Smooth muscle cell (in vitro differentiated cells): ENCODE results near the gene MAPKBP1. TPM values are rescaled to one million over a fixed set of nuclear protein-coding genes. Genes with fewer than 3 reads are reported as not detected.

Experiments used
- DNase-seq: peaks from one replicate; lab custom pipeline; 2025; ENCODE audit not compliant: unreplicated experiment; lab: John Stamatoyannopoulos, UW
- H2AFZ ChIP-seq: fragments of 200-600 bp; sonication (generic); 2 replicates; pipeline ENCODE4 v1.6.0; 2016; ENCODE audit warnings: antibody characterized with exemption, low read depth, mild to moderate bottlenecking
- H3F3A ChIP-seq: fragments of 200-600 bp; sonication (generic); 2 replicates; pipeline ENCODE4 v1.6.0; 2017; ENCODE audit warnings: antibody characterized with exemption, low read depth
- H3K27ac ChIP-seq: fragments of 200-600 bp; sonication (generic); 2 replicates; pipeline ENCODE4 v1.5.1; 2016; ENCODE audit warnings: low read depth, mild to moderate bottlenecking
- H3K27me3 ChIP-seq: fragments of 200-600 bp; sonication (generic); 2 replicates; pipeline ENCODE4 v1.6.1; 2016; ENCODE audit warnings: low read depth, mild to moderate bottlenecking
- H3K36me3 ChIP-seq: fragments of 200-600 bp; sonication (generic); 2 replicates; pipeline ENCODE4 v1.5.1; 2016; ENCODE audit warnings: low read depth
- H3K4me1 ChIP-seq: fragments of 200-600 bp; sonication (generic); 2 replicates; pipeline ENCODE4 v1.5.1; 2016; ENCODE audit warnings: low read depth
- H3K4me2 ChIP-seq: fragments of 200-600 bp; sonication (generic); 2 replicates; pipeline ENCODE4 v1.6.0; 2016; ENCODE audit warnings: mild to moderate bottlenecking
- H3K4me3 ChIP-seq: fragments of 200-600 bp; sonication (generic); 2 replicates; pipeline ENCODE4 v1.5.1; 2016; ENCODE audit warnings: mild to moderate bottlenecking
- H3K79me2 ChIP-seq: fragments of 200-600 bp; sonication (generic); 2 replicates; pipeline ENCODE4 v1.6.0; 2016; ENCODE audit warnings: low read depth, mild to moderate bottlenecking
- H3K9ac ChIP-seq: fragments of 200-600 bp; sonication (generic); 2 replicates; pipeline ENCODE4 v1.6.0; 2016; ENCODE audit warnings: low read depth
- H3K9me3 ChIP-seq: fragments of 200-600 bp; sonication (generic); replicated peaks from 2 replicates; pipeline ENCODE4 v1.5.1; 2016; ENCODE audit warnings: low read depth
- H4K20me1 ChIP-seq: fragments of 200-600 bp; sonication (generic); 2 replicates; pipeline ENCODE4 v1.6.0; 2016; ENCODE audit warnings: low read depth
- CTCF ChIP-seq: fragments of 200-600 bp; sonication (generic); IDR thresholded peaks from 2 replicates; pipeline ENCODE4 v1.5.1; 2017; ENCODE audit warnings: borderline replicate concordance, mild to moderate bottlenecking, antibody characterized with exemption; ENCODE audit not compliant: insufficient read depth, poor library complexity, severe bottlenecking
- WGBS: methylation state at CpG from one replicate; pipeline ENCODE4 v1.1.7; 2016; ENCODE audit warnings: low lambda C conversion rate; 5-methylcytosine and 5-hydroxymethylcytosine counted together
- polyA plus RNA-seq: library from polyadenylated mRNA; unstranded; fragments of >200 nt; fragmentation: Nextera tagmentation; extraction: Ambion mirVana; gene quantifications from 2 replicates; pipeline ENCODE4 v1.2.1, GENCODE V29; 2016
- total RNA-seq: library from RNA; depleted of rRNA; stranded (reverse); fragments of >200 nt; gene quantifications from 2 replicates; pipeline ENCODE4 v1.2.3, GENCODE V29; 2014

MAPKBP1 gene
- total and polyA plus RNA-seq, 2 experiments from 2014 or later, result 6.6 to 10.7 TPM

- no peak overlapping the region for H3K4me3 ChIP-seq
- H3K4me1 ChIP-seq, result no peaks in the 10 kb centered on the region
- WGBS, result 81% methylated on average over 8 of the region's 8 CpGs
- no peaks in the 10 kb centered on the region for H3K9me3 ChIP-seq
- H4K20me1 ChIP-seq, result no peaks in the 10 kb centered on the region
- no peak overlapping the region for H3K4me2 ChIP-seq
- no peak overlapping the region for H3K9ac ChIP-seq
- H2AFZ ChIP-seq, result no peak overlapping the region
- H3K27me3 ChIP-seq, result no peaks in the 10 kb centered on the region
- no peaks in the 10 kb centered on the region for H3K36me3 ChIP-seq
- DNase-seq, result no peak
- H3K79me2 ChIP-seq, result no peaks in the 10 kb centered on the region
- no peaks in the 10 kb centered on the region for H3F3A ChIP-seq
- no peak overlapping the region for H3K27ac ChIP-seq
- no peak for TF ChIP-seq CTCF
Observed at GRCh38 chr15:41849861-41850260, 75.6 kb downstream of the MAPKBP1 start.

GRCh38 chr15:41850482-41851166, 76.3 kb downstream of the MAPKBP1 start:
- no peak overlapping the region for H3K9ac ChIP-seq
- H3K4me2 ChIP-seq, result no peak overlapping the region
- no peak for DNase-seq
- no peak overlapping the region for H3K4me3 ChIP-seq
- H3K27me3 ChIP-seq, result no peaks in the 10 kb centered on the region
- H3K36me3 ChIP-seq, result no peaks in the 10 kb centered on the region
- H3K27ac ChIP-seq, result no peak overlapping the region
- H2AFZ ChIP-seq, result no peak overlapping the region
- no peak for TF ChIP-seq CTCF
- no peaks in the 10 kb centered on the region for H3F3A ChIP-seq
- no peaks in the 10 kb centered on the region for H3K79me2 ChIP-seq
- H3K4me1 ChIP-seq, result no peaks in the 10 kb centered on the region
- no peaks in the 10 kb centered on the region for H3K9me3 ChIP-seq
- H4K20me1 ChIP-seq, result no peaks in the 10 kb centered on the region
- 91% methylated on average over 16 of the region's 16 CpGs for WGBS

GRCh38 chr15:41851167-41851523, 76.9 kb downstream of the MAPKBP1 start:
- no peak for DNase-seq
- no peaks in the 10 kb centered on the region for H4K20me1 ChIP-seq
- TF ChIP-seq CTCF, result no peak
- no peaks in the 10 kb centered on the region for H3K79me2 ChIP-seq
- H3K4me1 ChIP-seq, result no peaks in the 10 kb centered on the region
- no peaks in the 10 kb centered on the region for H3K36me3 ChIP-seq
- no peak overlapping the region for H3K9ac ChIP-seq
- H3F3A ChIP-seq, result no peaks in the 10 kb centered on the region
- no peak overlapping the region for H3K27ac ChIP-seq
- WGBS, result 88% methylated on average over 11 of the region's 11 CpGs
- H3K27me3 ChIP-seq, result no peaks in the 10 kb centered on the region
- H3K4me3 ChIP-seq, result no peak overlapping the region
- H3K9me3 ChIP-seq, result no peaks in the 10 kb centered on the region
- H2AFZ ChIP-seq, result no peak overlapping the region
- H3K4me2 ChIP-seq, result no peak overlapping the region

GRCh38 chr15:41851755-41852370, 77.6 kb downstream of the MAPKBP1 start:
- no peak for TF ChIP-seq CTCF
- no peaks in the 10 kb centered on the region for H3F3A ChIP-seq
- no peaks in the 10 kb centered on the region for H3K9me3 ChIP-seq
- H3K4me2 ChIP-seq, result no peak overlapping the region
- H4K20me1 ChIP-seq, result no peaks in the 10 kb centered on the region
- no peaks in the 10 kb centered on the region for H3K27me3 ChIP-seq
- H3K4me3 ChIP-seq, result no peak overlapping the region
- no peaks in the 10 kb centered on the region for H3K36me3 ChIP-seq
- H3K4me1 ChIP-seq, result no peaks in the 10 kb centered on the region
- no peak overlapping the region for H2AFZ ChIP-seq
- H3K9ac ChIP-seq, result no peak overlapping the region
- WGBS, result 92% methylated on average over 8 of the region's 8 CpGs
- no peak overlapping the region for H3K27ac ChIP-seq
- DNase-seq, result no peak
- no peaks in the 10 kb centered on the region for H3K79me2 ChIP-seq
